HG02884 (cell line): ENCODE measurements around the gene DMD.
"Not testable (repeated sequence)": the region's sequence is repeated elsewhere in the genome, so short reads cannot be mapped to it uniquely, and the experiment has no call there.

Experiments
- ATAC-seq: cut with Tn5 transposase; IDR thresholded peaks from one replicate; pipeline ENCODE4 v1.9.1; 2021; ENCODE audit warnings: mild to moderate bottlenecking, moderate library complexity; ENCODE audit not compliant: unreplicated experiment

The DMD gene

DNA sequence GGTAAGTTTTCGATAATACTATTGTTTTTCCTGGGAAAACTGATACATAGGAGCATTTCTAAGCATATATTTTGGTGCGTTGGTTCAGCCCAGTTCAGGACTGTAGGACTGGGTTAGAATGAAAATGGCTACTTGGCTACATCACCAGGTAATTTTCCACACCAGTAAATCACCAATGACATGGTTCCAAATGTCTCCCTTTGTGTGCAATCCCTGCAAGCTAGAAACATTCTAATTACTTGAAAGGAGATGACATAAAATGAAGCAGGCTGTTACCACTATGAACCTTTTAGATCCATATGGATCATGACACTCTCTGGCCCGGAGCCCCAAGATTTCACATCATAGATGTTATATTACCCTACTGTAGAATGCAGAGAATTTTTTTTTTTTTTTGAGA lies 1562.1 kb downstream of the DMD start:
- no peak for ATAC-seq

DNA sequence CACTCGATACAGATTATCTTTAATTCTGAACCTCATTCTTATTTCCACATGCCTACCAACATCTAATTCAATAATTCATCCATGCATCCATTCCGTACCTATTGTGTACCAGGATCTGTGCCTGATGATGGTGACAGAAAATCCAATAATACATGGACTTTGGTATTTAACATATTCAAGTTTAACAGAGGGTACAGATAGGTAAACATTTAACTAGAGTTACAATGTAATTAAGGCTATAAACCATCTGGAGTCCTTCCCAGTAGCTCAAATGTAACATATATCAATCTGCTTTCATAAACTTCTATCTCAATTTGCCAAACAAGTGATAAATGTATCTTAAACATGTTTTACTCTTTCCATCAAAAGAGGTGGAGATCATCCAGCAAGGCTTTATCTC lies 1578.0 kb downstream of the DMD start:
- ATAC-seq = no peak

- no peak for ATAC-seq
Measured at GRCh38 chrX:31629195-31629594, 1582.2 kb downstream of the DMD start.

GRCh38 chrX:31609130-31609529 lies 1602.2 kb downstream of the DMD start:
- ATAC-seq = no peak

DNA sequence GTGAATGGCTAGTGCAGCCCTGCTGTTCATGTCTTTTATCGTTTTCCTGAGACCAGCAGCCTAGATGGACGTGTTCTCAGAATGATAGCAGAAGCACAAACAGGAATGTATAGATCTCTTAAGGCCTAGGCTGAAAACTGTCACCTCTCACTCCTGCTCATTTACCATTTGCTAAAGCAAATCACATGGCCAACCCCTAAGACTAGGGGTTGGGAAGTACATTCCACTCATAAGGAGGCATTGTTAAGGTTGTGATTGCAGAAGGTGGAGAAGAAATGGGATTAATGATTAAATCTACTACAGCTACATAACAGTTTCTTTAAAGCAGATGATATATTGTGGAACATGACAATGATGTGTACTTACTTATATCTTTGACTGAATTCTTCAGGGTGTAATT lies 1602.7 kb downstream of the DMD start:
- no peak for ATAC-seq

DNA sequence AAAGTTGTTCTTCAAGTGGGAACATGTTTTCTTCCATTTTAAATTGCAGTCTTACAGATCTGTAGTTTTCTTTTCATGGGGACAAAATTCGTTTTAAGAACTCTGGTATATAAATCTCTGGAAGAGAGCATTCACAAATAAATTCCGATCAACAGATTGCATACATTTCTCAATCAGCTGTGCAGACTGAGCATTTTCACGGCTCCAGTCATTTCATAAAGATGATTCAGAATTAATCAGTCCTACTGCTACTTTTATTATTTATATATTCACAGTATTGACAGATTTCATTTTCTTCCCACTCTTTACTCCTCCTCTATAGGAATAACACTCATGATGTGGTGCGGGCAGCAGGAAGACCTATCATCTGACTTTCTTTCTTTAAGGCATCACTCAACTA lies 1604.6 kb downstream of the DMD start:
- no peak for ATAC-seq

DNA sequence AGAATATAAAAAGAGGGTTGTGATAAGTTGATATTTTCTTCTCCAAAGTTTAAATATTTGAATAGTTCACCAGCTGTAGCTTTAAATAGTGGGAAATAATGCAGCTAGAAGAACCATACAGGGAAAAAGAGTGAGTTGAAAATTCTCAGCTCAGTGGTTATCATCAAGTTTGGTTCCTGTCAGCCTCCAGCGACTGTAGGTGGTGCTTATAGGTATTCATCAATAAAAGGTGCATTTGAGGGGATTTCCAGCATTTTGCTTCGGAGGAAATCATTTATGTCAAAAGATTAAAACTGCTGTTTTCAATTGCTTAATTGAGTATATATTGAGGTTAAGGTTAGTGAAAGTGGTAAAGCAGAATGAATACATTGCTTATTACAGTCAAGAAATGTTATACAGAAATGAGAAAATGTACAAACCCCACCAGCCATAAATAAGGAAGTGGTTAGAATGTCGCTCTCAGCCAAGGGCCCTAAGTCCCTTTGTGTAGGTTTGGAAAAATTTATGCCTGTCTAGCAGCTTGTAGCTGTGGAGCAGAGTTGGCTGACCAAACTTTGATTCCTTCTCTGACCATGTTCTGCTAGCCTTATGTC lies 1606.6 kb downstream of the DMD start:
- peak; percentile 89 for ATAC-seq

DNA sequence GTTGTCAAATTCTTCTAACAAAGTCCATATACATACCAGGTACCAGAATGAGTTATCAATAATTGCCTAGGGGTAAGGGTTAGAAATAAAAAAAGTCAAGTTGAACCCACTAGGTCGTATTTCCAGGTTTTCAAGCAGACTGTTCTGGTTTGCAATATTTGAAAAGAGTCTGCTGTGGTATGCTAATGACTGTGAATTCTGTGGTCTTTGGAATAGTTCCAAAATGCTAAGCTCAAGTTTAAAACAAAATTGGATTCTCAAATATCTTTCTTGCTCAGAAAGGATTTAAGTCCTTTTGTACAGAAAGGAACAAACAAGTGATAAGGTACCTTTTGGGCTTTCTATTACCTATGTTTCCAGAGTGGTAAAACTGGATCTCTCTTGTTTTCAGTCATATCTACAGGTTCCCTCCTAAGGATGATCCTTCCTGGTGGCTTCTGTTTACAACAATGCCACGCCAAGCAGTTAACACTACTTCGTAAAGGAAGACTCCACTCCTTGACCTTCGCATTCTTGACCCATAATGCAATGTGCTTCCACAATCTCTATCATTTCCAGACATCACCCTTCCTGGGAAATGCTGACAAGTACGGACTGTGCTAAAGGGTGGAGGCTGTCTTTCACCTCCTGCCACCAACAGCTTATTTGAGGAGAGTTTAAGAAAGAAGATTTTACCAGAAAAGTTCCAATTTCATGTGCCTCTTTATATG lies 1607.8 kb downstream of the DMD start:
- ATAC-seq = no peak

DNA sequence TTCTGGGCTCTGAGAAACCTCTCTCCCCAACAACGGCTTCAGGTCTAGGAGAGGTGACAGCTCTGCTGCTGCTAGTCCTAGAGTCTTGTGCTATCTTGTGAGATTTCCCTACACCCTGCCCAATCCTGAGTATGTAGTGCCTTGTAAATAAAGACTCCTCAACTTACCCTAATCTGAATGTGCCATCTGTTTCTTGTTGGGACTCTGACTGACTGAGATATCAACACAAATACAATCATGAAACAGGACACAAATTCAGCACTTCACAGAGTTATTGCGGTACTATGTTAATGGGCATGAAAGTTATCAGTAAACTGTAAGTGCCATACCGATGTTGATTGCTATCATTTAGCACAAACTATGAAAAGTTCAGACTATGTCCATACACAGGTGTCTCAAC lies 1610.5 kb downstream of the DMD start:
- no peak for ATAC-seq

- ATAC-seq = no peak
Measured at GRCh38 chrX:31593353-31593752, 1618.0 kb downstream of the DMD start.

- ATAC-seq = no peak
Measured at GRCh38 chrX:31591355-31591754, 1620.0 kb downstream of the DMD start.

GRCh38 chrX:31590581-31591114 lies 1620.7 kb downstream of the DMD start:
- no peak for ATAC-seq

GRCh38 chrX:31589503-31589902 lies 1621.8 kb downstream of the DMD start:
- ATAC-seq = no peak

DNA sequence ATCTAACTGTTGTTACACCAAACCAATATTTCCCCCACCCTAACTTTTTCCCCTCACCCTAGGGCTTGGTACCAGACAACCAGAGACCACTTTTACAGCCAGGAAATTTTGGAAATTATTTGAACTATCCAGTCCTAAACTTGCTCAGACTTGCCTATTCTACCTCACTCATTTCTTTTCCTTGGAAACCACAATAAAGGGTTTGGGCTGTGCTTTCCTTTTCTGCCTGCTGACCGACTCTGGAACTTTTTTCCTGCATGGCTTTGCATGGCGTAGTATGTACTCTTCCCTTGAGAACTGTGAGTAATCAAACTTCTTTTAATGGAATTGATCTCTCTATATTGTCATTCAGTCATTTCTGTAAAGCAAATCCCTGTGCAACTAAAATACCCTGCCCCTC lies 1623.0 kb downstream of the DMD start:
- ATAC-seq = no peak

- not testable (repeated sequence) for ATAC-seq
Measured at GRCh38 chrX:31583892-31584291, 1627.5 kb downstream of the DMD start.

DNA sequence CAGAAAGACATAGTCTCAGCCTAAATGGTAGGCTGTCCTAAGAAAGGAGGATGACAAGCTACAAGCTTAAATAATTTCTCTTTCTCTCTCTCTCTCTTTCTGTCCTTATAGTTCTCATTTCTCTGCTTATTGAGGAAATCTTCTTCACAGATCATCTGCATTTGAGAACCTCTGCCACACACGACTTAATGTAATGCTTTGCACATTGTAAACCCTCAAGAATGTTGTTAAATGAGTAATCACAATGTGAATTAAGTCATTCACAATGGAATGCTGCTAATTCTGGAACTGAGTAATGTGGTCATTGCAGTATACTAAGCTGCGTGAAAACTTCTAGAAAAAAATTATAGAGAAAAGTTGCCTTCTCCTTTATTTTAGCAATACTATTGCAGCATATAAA lies 1630.6 kb downstream of the DMD start:
- ATAC-seq = no peak

- ATAC-seq = no peak
Measured at GRCh38 chrX:31580227-31580626, 1631.1 kb downstream of the DMD start.

DNA sequence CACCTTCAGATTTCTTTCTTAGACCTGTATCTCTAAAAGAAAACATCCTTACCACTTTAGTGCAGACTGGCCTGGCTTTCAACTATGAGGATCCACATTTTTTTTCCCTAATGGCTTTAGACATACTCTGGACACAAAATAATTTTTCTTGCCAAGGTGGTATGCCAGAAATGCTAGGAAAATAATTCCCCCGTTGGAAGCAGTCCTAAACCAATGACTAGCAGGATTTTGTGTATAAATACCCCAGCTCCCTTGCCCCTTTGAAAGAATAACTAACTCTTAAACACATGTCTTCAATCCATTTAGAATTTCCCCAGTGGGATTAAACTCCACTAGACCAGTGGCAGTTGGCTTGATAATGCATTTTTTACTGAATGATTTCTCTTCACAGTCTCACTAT lies 1639.0 kb downstream of the DMD start:
- ATAC-seq = no peak

DNA sequence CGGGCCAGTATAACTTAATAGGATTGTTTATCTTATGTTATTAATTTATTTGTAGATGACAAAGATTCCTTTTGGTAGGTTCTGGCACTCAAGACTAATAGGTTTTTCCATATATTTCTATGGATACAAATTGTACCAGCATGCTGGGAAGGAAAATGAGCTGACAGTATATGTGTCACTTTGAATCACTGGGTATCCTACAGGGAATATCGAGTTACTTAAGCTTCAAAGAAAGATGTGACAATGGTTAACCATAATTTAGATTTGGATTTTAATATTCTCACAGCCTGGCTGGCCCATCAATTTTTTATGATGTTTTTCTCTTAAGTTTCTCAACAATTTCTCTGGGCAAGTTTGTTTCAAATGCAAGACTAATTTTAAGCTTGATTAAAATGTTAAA lies 1640.7 kb downstream of the DMD start:
- no peak for ATAC-seq

- ATAC-seq = no peak
Measured at GRCh38 chrX:31563792-31564191, 1647.6 kb downstream of the DMD start.

GRCh38 chrX:31555506-31555905 lies 1655.8 kb downstream of the DMD start:
- no peak for ATAC-seq

DNA sequence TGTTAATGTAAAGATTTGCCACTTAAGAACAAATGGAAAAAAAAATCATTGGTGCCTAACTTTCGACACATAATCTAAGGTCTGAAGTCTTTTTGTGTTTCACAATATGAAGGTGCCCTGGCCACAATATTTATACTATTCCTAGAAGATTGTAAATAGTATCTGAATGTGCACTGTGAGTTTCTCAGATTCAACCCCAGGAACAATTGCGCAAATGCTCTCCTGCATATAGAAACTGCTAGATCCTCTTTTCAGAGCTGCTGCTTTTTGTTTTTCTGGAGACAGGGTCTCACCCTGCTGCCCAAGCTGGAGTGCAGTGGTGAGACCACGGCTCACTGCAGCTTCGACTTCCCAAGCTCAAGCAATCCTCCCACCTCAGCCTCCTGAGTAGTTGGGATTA lies 1659.4 kb downstream of the DMD start:
- no peak for ATAC-seq

DNA sequence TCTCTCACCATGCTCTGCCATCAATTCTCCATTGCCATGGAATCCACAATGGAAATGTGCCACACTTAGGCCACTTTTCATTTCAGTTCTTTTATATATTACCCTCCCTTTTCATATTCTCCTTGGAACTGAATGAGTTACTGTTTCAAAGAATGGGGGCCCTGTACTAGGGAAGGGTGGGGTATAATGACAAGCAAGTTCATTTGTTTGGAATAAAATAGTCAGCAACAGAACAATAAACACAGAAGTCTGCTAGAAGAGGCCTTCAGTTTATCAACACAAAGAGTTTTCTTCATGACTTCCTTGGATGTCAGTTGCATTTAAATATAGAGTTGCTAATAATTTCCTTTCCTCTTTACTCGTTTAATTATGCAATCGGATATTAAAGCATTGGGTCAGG lies 1661.2 kb downstream of the DMD start:
- no peak for ATAC-seq
